ENCODE data around the gene OR1E1.
"Not testable (repeated sequence)": the region's sequence is repeated elsewhere in the genome, so short reads cannot be mapped to it uniquely, and the experiment has no call there.

The OR1E1 gene

GRCh38 chr17:3398310-3398709 is at the start of gene OR1E1:
Gene OR1E1 (minus strand): TSS chr17:3398410. CDS start chr17:3398410, 0 bp downstream.
- DNase-seq, result no peak

DNA sequence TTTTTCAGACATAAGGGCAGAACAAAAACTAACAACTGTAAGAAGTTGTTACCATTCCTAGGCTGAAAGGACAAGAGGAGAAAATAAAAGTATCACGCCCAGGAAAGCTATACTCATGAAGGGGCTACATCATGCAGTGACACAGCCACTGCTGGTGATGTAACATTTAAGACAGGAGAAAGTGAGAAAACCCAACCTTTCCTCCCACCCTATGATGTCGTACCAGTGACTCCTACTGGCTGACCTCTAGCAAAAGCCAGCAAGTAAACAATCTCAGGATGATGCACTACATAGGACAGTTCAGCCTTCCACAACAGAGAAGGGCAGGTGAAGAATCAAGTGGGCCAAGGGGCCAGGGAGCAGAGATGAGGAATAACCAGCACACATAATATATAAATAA is 49.4 kb upstream of the OR1E1 start:
- no peak for DNase-seq

DNA sequence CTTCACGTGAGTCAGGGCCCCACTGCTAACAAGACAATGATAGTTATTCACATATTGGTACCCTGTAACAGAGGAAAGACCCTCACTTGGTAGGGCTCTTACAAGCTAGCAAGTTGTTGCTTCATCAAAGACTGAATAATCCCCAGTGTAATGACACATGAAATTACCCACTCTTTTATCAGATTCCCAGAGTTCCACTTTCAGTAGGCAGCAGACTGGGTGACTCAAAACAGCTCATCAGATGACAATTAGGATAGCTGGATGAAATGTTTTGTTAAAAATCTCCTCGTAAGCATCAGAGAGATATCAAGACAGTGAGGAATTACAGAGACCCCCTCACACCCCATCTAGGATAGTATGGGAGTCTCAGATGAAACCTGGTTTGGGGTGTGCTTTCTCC is 42.2 kb upstream of the OR1E1 start:
- no peak for DNase-seq

DNA sequence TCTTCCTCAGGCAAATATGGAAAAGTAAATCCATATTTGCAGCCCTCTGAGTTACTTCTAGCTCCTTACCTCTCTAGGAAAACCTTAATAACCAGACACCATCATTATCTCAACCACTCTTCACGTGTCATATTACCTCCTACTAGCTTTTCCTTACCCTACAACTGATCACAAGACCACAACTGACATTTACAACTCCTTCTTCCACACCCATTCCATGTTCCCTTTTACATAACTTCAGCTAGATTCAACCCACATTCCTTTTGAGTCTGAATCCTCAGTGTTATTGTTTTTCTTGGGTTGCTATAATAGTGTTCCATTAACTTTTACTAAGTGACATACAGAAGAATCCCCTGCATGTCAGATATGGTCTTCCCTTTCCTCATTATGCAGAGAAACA is 40.2 kb upstream of the OR1E1 start:
- no peak for DNase-seq

DNA sequence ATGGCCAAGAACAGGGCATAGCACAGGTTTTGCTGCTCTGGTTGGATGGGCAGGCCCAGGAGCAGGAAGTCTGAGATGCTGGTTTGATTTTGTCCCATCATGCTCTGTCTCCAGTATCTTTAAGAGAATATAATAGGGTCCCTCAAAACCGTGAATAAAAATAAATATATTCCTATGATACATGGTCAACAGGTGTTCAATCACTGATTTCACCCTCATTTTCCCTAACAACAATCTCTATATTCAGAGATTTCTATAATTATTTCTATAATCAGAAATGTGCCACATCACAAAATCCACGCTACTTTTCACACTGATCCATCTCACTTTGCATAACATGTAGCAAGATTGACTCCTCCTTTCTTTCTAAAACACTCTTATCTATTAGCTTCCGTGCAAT is 35.5 kb upstream of the OR1E1 start, which contains the start of gene OR1E2:
OR1E2 (minus strand) TSS at position 101 of the 400 bp plus-strand sequence; CDS start at position 101, 0 bp downstream.
- no peak for DNase-seq

GRCh38 chr17:3433215-3433614 is 35.0 kb upstream of the OR1E1 start:
- peak; percentile 24 for DNase-seq

DNA sequence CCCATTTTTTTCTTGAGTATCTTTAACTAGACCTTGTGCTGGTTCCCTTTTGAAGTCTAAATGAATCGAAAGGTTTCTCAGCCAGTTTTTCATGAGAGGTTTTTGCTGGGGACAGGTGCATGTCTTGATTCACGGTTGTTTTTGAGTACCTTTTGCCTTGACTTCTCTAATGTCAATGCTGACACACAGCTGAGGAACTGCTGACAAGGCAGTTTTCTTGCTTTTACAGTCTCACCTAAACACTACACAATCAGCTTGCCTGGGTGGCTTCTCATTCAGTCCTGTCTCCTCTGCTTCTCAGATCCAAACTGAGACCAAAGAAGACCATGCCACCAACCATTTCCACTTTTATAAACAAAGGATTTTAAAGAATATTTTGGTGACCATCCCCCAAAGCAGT is 20.0 kb upstream of the OR1E1 start:
- DNase-seq, result no peak

DNA sequence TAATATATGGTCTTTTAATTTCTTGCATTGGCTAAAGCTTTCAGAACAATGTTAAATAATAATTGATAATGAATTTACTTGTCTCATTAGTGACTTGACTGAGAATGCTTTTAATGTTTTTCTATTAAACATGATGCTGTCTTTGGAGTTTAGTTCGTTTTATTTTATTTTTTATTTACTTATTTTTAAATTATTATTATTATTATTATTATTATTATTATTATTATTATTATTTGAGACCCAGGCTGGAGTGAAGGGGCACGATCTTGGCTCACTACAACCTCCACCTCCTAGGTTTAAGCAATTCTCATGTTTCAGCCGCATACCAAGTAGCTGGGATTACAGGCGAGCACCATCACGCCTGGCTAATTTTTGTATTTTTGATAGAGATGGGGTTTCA is 17.4 kb upstream of the OR1E1 start:
- DNase-seq, result no peak

- DNase-seq, result not testable (repeated sequence)
These were observed 14.0 kb upstream of the OR1E1 start for GRCh38 chr17:3412216-3412615.

GRCh38 chr17:3411070-3411469 is 12.9 kb upstream of the OR1E1 start, which contains the start of gene OR3A3:
Gene OR3A3 (plus strand): TSS chr17:3411370.
- no peak for DNase-seq

- DNase-seq, result not testable (repeated sequence)
These were observed 5.6 kb upstream of the OR1E1 start for GRCh38 chr17:3403856-3404255.

- no peak for DNase-seq
These were observed 3.6 kb upstream of the OR1E1 start for GRCh38 chr17:3401786-3402185.

DNA sequence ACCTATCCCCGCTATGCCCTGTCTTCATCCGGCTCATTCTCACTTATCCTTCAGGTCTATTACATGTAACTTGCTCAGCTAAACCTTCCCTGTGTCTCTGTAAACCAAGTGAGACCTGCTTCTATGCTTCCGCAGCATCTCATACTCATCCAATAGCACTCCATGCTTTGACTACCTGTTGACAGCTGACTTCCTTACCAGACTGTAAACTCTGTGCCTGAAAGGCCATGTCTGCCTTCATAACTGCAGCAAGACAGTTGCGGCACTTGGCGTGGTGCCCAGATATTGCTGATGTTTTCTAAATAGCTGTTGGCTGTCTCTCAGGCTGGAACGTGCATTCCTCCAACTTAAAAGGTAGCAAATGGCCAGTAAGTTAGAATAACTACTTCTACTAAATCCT is 1.8 kb upstream of the OR1E1 start:
- no peak for DNase-seq

DNA sequence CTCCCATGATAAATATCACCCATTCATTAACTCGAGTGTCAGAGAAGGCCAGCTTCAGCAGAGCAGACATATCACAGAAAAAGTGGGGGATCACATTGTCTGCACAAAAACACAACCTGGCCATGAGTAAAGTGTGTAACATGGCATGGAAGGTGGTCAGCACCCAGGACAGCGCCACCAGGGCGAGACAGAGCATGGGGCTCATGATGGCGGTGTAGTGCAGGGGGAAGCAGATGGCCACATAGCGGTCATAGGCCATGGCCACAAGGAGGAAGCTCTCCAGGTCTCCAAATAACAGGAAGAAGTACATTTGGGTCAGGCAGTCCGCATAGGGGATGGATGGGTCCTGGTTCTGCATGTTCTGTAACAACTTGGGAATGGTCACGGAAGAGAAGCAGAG is 409 bp downstream of the OR1E1 start:
- DNase-seq, result not testable (repeated sequence)

DNA sequence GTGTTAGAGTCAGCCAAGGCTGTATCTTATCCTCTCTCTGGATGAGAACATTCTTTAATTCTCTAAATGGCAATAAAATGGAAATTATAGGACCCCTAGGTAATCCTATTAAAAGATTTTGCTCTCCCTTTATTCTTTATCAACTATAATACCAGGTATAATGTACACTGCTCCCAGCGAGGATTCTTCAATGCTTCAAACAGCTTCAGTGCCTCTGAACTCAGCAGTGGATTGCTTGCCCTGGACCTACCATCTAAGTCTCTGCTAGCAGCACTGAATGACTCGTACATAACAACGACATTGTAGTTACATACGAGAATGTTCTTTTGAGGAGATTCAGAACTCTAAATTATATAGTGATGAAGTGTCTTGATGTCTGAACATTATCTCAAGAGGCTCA is 8.4 kb downstream of the OR1E1 start:
- DNase-seq, result no peak

DNA sequence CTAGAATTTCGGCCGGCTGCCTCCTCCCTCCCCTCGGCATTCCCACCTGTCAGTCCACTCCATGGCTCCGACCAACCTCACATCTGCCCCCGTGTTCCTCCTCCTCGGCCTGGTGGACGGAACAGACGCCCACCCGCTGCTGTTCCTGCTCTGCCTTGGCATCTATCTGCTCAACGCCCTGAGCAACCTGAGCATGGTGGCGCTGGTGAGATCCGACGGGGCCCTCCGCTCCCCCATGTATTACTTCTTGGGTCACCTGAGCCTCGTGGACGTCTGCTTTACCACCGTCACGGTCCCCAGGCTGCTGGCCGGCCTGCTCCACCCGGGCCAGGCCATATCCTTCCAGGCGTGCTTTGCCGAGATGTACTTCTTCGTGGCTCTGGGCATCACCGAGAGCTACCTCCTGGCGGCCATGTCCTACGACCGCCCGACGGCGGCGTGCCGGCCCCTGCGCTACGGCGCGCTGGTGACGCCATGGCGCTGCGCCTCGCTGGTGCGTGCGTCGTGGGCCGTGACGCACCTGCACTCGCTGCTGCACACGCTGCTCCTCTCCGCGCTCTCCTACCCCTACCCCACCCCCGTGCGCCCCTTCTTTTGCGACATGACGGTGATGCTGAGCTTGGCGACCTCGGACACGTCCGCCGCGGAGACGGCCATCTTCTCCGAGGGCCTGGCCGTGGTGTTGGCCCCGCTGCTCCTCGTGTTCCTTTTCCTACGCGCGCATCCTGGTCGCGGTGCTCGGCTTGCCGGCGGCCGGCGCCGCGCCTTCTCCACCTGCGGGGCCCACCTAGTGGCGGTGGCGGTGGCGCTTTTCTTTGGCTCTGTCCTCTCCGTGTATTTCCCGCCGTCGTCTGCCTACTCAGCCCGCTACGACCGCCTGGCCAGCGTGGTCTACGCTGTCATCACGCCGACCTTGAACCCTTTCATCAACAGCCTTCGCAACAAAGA is 12.1 kb downstream of the OR1E1 start, which contains the start of gene OR3A2:
OR3A2 (minus strand) TSS at position 440 of the 948 bp plus-strand sequence.
- peak; percentile 50 for DNase-seq

- no peak for DNase-seq
These were observed 16.3 kb downstream of the OR1E1 start for GRCh38 chr17:3381957-3382356.

- no peak for DNase-seq
These were observed 19.9 kb downstream of the OR1E1 start for GRCh38 chr17:3378321-3378720.

DNA sequence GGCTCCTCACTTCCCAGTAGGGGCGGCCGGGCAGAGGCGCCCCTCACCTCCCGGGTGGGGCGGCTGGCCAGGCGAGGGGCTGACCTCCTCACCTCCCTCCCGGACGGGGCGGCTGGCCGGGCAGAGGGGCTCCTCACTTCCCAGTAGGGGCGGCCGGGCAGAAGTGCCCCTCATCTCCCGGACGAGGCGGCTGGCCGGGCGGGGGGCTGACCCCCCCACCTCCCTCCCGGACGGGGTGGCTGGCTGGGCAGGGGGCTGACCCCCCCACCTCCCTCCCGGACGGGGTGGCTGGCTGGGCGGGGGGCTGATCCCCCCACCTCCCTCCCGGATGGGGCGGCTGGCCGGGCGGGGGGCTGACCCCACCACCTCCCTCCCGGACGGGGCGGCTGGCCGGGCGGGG is 27.0 kb downstream of the OR1E1 start:
- DNase-seq, result not testable (repeated sequence)
